GM23338 (cell line): Measurements from ENCODE around the gene CRYBG1. TPM values are rescaled to one million over a fixed set of nuclear protein-coding genes. Genes with fewer than 3 reads are reported as not detected.

Source experiments
- ATAC-seq: fragments of 200-7000 bp; cut with Tn5 transposase; 3 replicates; pipeline ENCODE4 v1.9.1; 2020
- DNase-seq: peaks from one replicate; pipeline ENCODE4 v3.0.0-alpha.2; 2015; ENCODE audit warnings: low spot score
- H2AFZ ChIP-seq: fragments of 200-600 bp; sonication (generic); 2 replicates; pipeline ENCODE4 v1.8.0; 2016; ENCODE audit warnings: antibody characterized with exemption, mild to moderate bottlenecking, moderate library complexity
- H3F3A ChIP-seq: fragments of 200-600 bp; sonication (generic); replicated peaks from 2 replicates; pipeline ENCODE4 v1.8.0; 2017; ENCODE audit warnings: antibody characterized with exemption, mixed run types, low read depth
- H3K27ac ChIP-seq: fragments of 200-600 bp; sonication (generic); 2 replicates; pipeline ENCODE4 v1.6.1; 2016; ENCODE audit warnings: low read depth
- H3K27me3 ChIP-seq: fragments of 200-600 bp; sonication (generic); 2 replicates; pipeline ENCODE4 v1.8.0; 2016; ENCODE audit warnings: mild to moderate bottlenecking, mixed run types, moderate library complexity; ENCODE audit not compliant: insufficient read depth
- H3K36me3 ChIP-seq: fragments of 200-600 bp; sonication (generic); 2 replicates; pipeline ENCODE4 v1.8.0; 2016; ENCODE audit warnings: mild to moderate bottlenecking; ENCODE audit not compliant: insufficient read depth
- H3K4me1 ChIP-seq: fragments of 200-600 bp; sonication (generic); 2 replicates; pipeline ENCODE4 v1.8.0; 2016; ENCODE audit warnings: mild to moderate bottlenecking, moderate library complexity; ENCODE audit not compliant: insufficient read depth
- H3K4me2 ChIP-seq: fragments of 200-600 bp; sonication (generic); 2 replicates; pipeline ENCODE4 v1.7.1; 2017; ENCODE audit warnings: mixed run types
- H3K4me3 ChIP-seq: fragments of 200-600 bp; sonication (generic); 2 replicates; pipeline ENCODE4 v1.6.1; 2016; ENCODE audit warnings: mixed run types
- H3K79me2 ChIP-seq: fragments of 200-600 bp; sonication (generic); replicated peaks from 2 replicates; pipeline ENCODE4 v1.8.0; 2017; ENCODE audit warnings: mild to moderate bottlenecking; ENCODE audit not compliant: insufficient read depth
- H3K9me2 ChIP-seq: fragments of 200-600 bp; sonication (generic); 2 replicates; pipeline ENCODE4 v1.8.0; 2017; ENCODE audit not compliant: insufficient read depth
- H4K20me1 ChIP-seq: fragments of 200-600 bp; sonication (generic); replicated peaks from 2 replicates; pipeline ENCODE4 v1.8.0; 2017; ENCODE audit warnings: mild to moderate bottlenecking; ENCODE audit not compliant: insufficient read depth
- H3K27ac Mint-ChIP-seq: 2 replicates; pipeline ENCODE4 v1.8.0; 2020; ENCODE audit warnings: inconsistent platforms, mild to moderate bottlenecking, moderate library complexity, mixed read lengths
- H3K27me3 Mint-ChIP-seq: 3 replicates; pipeline ENCODE4 v1.8.0; 2022; ENCODE audit warnings: low read depth, mild to moderate bottlenecking, moderate library complexity, mixed read lengths, inconsistent platforms; ENCODE audit not compliant: insufficient read depth, poor library complexity
- H3K36me3 Mint-ChIP-seq: 3 replicates; pipeline ENCODE4 v1.8.0; 2021; ENCODE audit warnings: low read depth, mild to moderate bottlenecking, inconsistent platforms, moderate library complexity, mixed read lengths
- H3K4me1 Mint-ChIP-seq: 3 replicates; pipeline ENCODE4 v1.8.0; 2020; ENCODE audit warnings: mild to moderate bottlenecking, inconsistent platforms, mixed read lengths
- H3K4me3 Mint-ChIP-seq: 3 replicates; pipeline ENCODE4 v1.8.0; 2021; ENCODE audit warnings: moderate library complexity, mild to moderate bottlenecking, inconsistent platforms, mixed read lengths
- H3K9me3 Mint-ChIP-seq: 3 replicates; pipeline ENCODE4 v1.8.0; 2020; ENCODE audit warnings: moderate library complexity, mild to moderate bottlenecking, inconsistent platforms, mixed read lengths
- POLR2AphosphoS5 ChIP-seq: IDR thresholded peaks from 2 replicates; pipeline ENCODE4 v1.6.1; 2016; ENCODE audit warnings: antibody characterized with exemption, low read depth
- ZNF331 ChIP-seq: fragments of 250-450 bp; sonication (Bioruptor Pico); IDR thresholded peaks from 2 replicates; pipeline ENCODE4 v1.5.0; 2020; ENCODE audit warnings: low read depth, mild to moderate bottlenecking, moderate library complexity
- ZNF462 ChIP-seq: fragments of 250-450 bp; sonication (Bioruptor Pico); IDR thresholded peaks from 2 replicates; pipeline ENCODE4 v1.5.0; 2020; ENCODE audit warnings: mild to moderate bottlenecking, moderate library complexity
- polyA plus RNA-seq: library from polyadenylated mRNA; unstranded; fragments of >200 nt; fragmentation: Nextera tagmentation; extraction: Ambion mirVana; gene quantifications from 2 replicates; pipeline ENCODE4 v1.2.1, GENCODE V29; 2016
- total RNA-seq: library from RNA; depleted of rRNA; stranded (reverse); fragments of >200 nt; shearing (Covaris generic); gene quantifications from 2 replicates; pipeline ENCODE4 v1.2.3, GENCODE V29; 2014

The CRYBG1 gene
- total and polyA plus RNA-seq, 2 experiments from 2014 or later, result 3.7 to 17.2 TPM

GRCh38 chr6:106501960-106502371 is 141.4 kb downstream of the CRYBG1 start:
- Histone ChIP-seq H3K4me1 (no peaks in the 10 kb centered on the region), H3K9me2 (no peaks in the 10 kb centered on the region), H4K20me1 (0 out of 2 replicates have a peak, but pooled peaks cover 2% of the 10 kb centered on the region), H3K4me3 (no peak overlapping the region), H2AFZ (no peak overlapping the region), H3K27me3 (peaks cover under 1% of the 10 kb centered on the region; the same call in 1 of the 2 replicates), H3K4me2 (no peak overlapping the region), H3K27ac (no peak overlapping the region), H3K36me3 (no peaks in the 10 kb centered on the region), H3K79me2 (no peaks in the 10 kb centered on the region), H3F3A (no peaks in the 10 kb centered on the region)
- Mint-ChIP-seq H3K9me3 (no peaks in the 10 kb centered on the region; the same call in 2 of the 3 replicates), H3K4me1 (peaks cover under 1% of the 10 kb centered on the region; the same call in 2 of the 3 replicates), H3K27ac (no peak overlapping the region), H3K4me3 (no peak overlapping the region), H3K36me3 (no peaks in the 10 kb centered on the region), H3K27me3 (peaks cover 2% of the 10 kb centered on the region)
- TF ChIP-seq ZNF462 (CRISPR knock-in tag), result no peak
- DNase-seq, result no peak
- no peak for ATAC-seq

- ATAC-seq (no peak), DNase-seq (no peak)
- no peaks in the 10 kb centered on the region; the same call in 2 of the 3 replicates for H3K9me3 Mint-ChIP-seq
- Histone ChIP-seq H3K4me2 (no peak overlapping the region), H2AFZ (no peak overlapping the region), H3K4me1 (no peaks in the 10 kb centered on the region), H3F3A (no peaks in the 10 kb centered on the region), H3K9me2 (no peaks in the 10 kb centered on the region), H3K36me3 (no peaks in the 10 kb centered on the region), H3K27ac (no peak overlapping the region), H3K4me3 (no peak overlapping the region), H4K20me1 (0 out of 2 replicates have a peak, but pooled peaks cover 2% of the 10 kb centered on the region), H3K27me3 (peaks cover 7% of the 10 kb centered on the region; the same call in 1 of the 2 replicates), H3K79me2 (no peaks in the 10 kb centered on the region)
- no peak overlapping the region for H3K4me3 Mint-ChIP-seq
- H3K36me3 Mint-ChIP-seq, result no peaks in the 10 kb centered on the region
- no peaks in the 10 kb centered on the region for H3K4me1 Mint-ChIP-seq
- H3K27me3 Mint-ChIP-seq, result peaks cover 2% of the 10 kb centered on the region
- H3K27ac Mint-ChIP-seq, result no peak overlapping the region
- TF ChIP-seq ZNF462 (CRISPR knock-in tag) (no peak), ZNF331 (CRISPR knock-in tag) (no peak), POLR2AphosphoS5 (no peak)
Observed at GRCh38 chr6:106502559-106502958, 142.0 kb downstream of the CRYBG1 start.
